Caki2 (cell line): Measurements from ENCODE around the gene RHBDF1. TPM values are rescaled to one million over a fixed set of nuclear protein-coding genes. Genes with fewer than 3 reads are reported as not detected.
"Not testable (repeated sequence)": the region's sequence is repeated elsewhere in the genome, so short reads cannot be mapped to it uniquely, and the experiment has no call there.

Source experiments
- DNase-seq: peaks from one replicate; pipeline ENCODE4 v3.0.0-alpha.2; 2015; ENCODE audit warnings: low read depth
- in situ Hi-C: cut with HindIII; loops from 2 replicates; pipeline ENCODE4 v1.10.0; 2016; ENCODE audit warnings: low sequenced_read_pairs, low pct_unique_long_range_greater_than_20kb, mixed read lengths
- total RNA-seq: library from RNA; depleted of rRNA; stranded (reverse); fragments of >200 nt; shearing (Covaris generic); gene quantifications from 2 replicates; pipeline ENCODE4 v1.2.3, GENCODE V29; 2014; ENCODE audit warnings: low replicate concordance; rRNA removed

The RHBDF1 gene
- total RNA-seq, 1 experiment from 2014 or later = 19.5 TPM

- DNase-seq, in situ Hi-C loops: not testable (repeated sequence)
Measured at GRCh38 chr16:24151-24550, 48.3 kb downstream of the RHBDF1 start.

GRCh38 chr16:20886-21285 is 51.5 kb downstream of the RHBDF1 start:
- DNase-seq, in situ Hi-C loops: not testable (repeated sequence)

- DNase-seq, in situ Hi-C loops: not testable (repeated sequence)
Measured at GRCh38 chr16:17062-17765, 55.2 kb downstream of the RHBDF1 start.

GRCh38 chr16:10772-11171 is 61.7 kb downstream of the RHBDF1 start:
- in situ Hi-C loops, DNase-seq: not testable (repeated sequence)

GRCh38 chr16:9903-10665 is 62.3 kb downstream of the RHBDF1 start:
- no peak for DNase-seq
- in situ Hi-C loops = no loop called here

Other genes starting within 250 kb of the RHBDF1 start
- 32.3 and 39.8 TPM in 2 replicates for gene POLR3K, start 19.0 kb downstream of the RHBDF1 start, total RNA-seq
- 63.4 and 83.6 TPM in 2 replicates for gene SNRNP25, start 18.8 kb downstream of the RHBDF1 start, total RNA-seq
- gene MPG, start 5.6 kb upstream of the RHBDF1 start, total RNA-seq = 387 and 416 TPM in 2 replicates
- gene NPRL3, start 66.0 kb upstream of the RHBDF1 start, total RNA-seq = 7.9 and 12.4 TPM in 2 replicates
- not detected in 2 replicates for gene HBZ, start 80.0 kb upstream of the RHBDF1 start, total RNA-seq
- not detected in 2 replicates for gene HBM, start 93.3 kb upstream of the RHBDF1 start, total RNA-seq
- not detected in 2 replicates for gene HBA2, start 100.2 kb upstream of the RHBDF1 start, total RNA-seq
- not detected in 2 replicates for gene HBA1, start 104.0 kb upstream of the RHBDF1 start, total RNA-seq
- gene HBQ1, start 107.8 kb upstream of the RHBDF1 start, total RNA-seq = not detected in 2 replicates
- gene LUC7L, start 156.8 kb upstream of the RHBDF1 start, total RNA-seq = 30.2 and 32.7 TPM in 2 replicates
- gene FAM234A, start 162.2 kb upstream of the RHBDF1 start, total RNA-seq = 168 and 231 TPM in 2 replicates
- gene RGS11, start 203.3 kb upstream of the RHBDF1 start, total RNA-seq = 1.1 and 3.6 TPM in 2 replicates
- not detected in 2 replicates for gene ARHGDIG, start 208.0 kb upstream of the RHBDF1 start, total RNA-seq
- 0.74 TPM in 1 of 2 replicates, not detected in the other for gene PDIA2, start 210.5 kb upstream of the RHBDF1 start, total RNA-seq